OCI-LY3 (cell line): Measurements from ENCODE around the gene UBE2U.

Experiments
- H2AFZ ChIP-seq: fragments of 200-600, 300-600 bp; shearing (Covaris generic); 2 replicates; pipeline ENCODE4 v1.6.0; 2014; ENCODE audit warnings: antibody characterized with exemption, low read depth, low read length
- H3K27ac ChIP-seq: fragments of 200-600, 300-600 bp; sonication (generic); 2 replicates; pipeline ENCODE4 v1.5.1; 2014; ENCODE audit warnings: mild to moderate bottlenecking, low read length, moderate library complexity, mixed read lengths
- H3K27me3 ChIP-seq: fragments of 200-600, 300-600 bp; sonication (generic); 2 replicates; pipeline ENCODE4 v1.6.1; 2014; ENCODE audit warnings: low read depth, low read length, mixed read lengths
- H3K36me3 ChIP-seq: fragments of 200-600, 300-600 bp; sonication (generic); replicated peaks from 2 replicates; pipeline ENCODE3; 2014; ENCODE audit warnings: low read depth, low read length, mixed read lengths
- H3K4me1 ChIP-seq: fragments of 300-600, 200-600 bp; sonication (generic); 2 replicates; pipeline ENCODE4 v1.6.1; 2014; ENCODE audit warnings: low read length, mixed read lengths
- H3K4me2 ChIP-seq: fragments of 200-600, 300-600 bp; sonication (generic); 2 replicates; pipeline ENCODE4 v1.6.1; 2014; ENCODE audit warnings: low read length, mixed read lengths
- H3K4me3 ChIP-seq: fragments of 300-600, 200-600 bp; sonication (generic); 2 replicates; pipeline ENCODE4 v1.5.1; 2014; ENCODE audit warnings: antibody characterized with exemption, mild to moderate bottlenecking, low read length, moderate library complexity
- H3K79me2 ChIP-seq: fragments of 300-600, 200-600 bp; shearing (Covaris generic); 2 replicates; pipeline ENCODE4 v1.6.1; 2014; ENCODE audit warnings: mild to moderate bottlenecking, low read length, mixed read lengths
- H3K9ac ChIP-seq: fragments of 300-600, 200-600 bp; shearing (Covaris generic); 2 replicates; pipeline ENCODE4 v1.6.0; 2014; ENCODE audit warnings: mild to moderate bottlenecking, low read length, moderate library complexity
- H3K9me3 ChIP-seq: fragments of 200-600, 300-600 bp; shearing (Covaris generic); 2 replicates; pipeline ENCODE4 v1.6.1; 2014; ENCODE audit warnings: low read length, mixed read lengths; ENCODE audit not compliant: insufficient read depth
- H4K20me1 ChIP-seq: fragments of 200-600, 300-600 bp; sonication (generic); 2 replicates; pipeline ENCODE4 v1.6.1; 2016; ENCODE audit warnings: low read length, mixed read lengths; ENCODE audit not compliant: insufficient read depth
- EZH2phosphoT487 ChIP-seq: fragments of 200-600 bp; shearing (Covaris generic); IDR thresholded peaks from 2 replicates; pipeline ENCODE4 v1.6.1; 2018; ENCODE audit warnings: antibody characterized with exemption, mixed run types, low read depth
- TF ChIP-seq, protein P1 (sequence below): fragments of 200-600, 300-600 bp; sonication (generic); IDR thresholded peaks from 2 replicates; pipeline ENCODE4 v1.5.1; 2014; ENCODE audit warnings: antibody characterized with exemption, low read length, low read depth

The UBE2U gene

DNA sequence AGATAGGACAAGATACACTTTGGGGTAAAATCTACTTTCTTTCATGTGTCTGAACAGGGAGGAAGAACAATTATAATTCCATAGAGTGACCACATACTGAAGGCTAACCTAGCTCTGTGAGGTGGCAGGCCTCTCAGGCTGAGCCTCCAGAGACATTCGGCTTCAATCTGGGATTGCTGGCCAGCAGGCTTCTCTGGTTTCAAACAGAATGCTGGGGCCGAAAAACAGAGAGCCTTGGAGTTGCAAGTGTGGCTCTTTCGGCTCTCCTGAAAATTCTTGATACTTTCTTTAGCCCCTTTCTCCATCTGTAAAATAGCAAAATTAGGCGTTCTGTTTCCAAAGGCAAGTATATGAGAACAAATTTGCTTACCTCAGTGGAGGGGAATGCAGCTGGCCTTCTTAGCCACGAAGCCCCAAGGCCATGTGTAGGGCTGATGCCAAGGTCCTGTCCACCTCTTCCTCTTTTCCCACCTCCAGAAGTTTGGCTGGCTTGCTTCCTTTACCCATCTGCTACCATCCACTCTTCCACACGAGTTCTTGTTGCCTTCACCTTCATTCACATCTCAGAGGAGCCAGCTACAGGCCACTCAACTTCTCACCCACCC is 30.0 kb upstream of the UBE2U start:
- no peak overlapping the region for H3K9ac ChIP-seq

DNA sequence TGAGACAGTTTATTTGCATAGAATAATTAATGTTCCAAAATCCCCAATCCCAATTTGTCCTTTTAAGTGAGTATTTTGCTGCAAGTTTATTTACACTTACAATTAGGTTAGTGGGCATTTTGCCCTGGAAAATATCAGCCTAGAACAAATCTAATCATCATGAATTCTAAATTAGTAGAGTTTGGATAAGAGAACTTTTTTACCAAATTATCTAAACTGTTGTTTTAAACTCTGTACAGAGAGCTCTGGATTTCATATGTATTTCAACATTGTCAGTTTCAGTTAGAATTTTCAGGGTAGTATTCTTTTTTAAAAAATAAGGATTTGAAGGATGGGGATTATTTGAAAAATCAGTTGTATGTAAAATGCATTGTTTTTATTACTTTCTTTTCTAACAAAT is 27.8 kb upstream of the UBE2U start:
- Histone ChIP-seq H3K9ac (no peak overlapping the region), H3K4me1 (0 out of 2 replicates have a peak, but pooled peaks cover 4% of the 10 kb centered on the region), H3K79me2 (no peaks in the 10 kb centered on the region), H3K9me3 (no peaks in the 10 kb centered on the region), H3K36me3 (no peaks in the 10 kb centered on the region), H3K4me2 (no peak overlapping the region), H3K27ac (no peak overlapping the region), H3K27me3 (no peaks in the 10 kb centered on the region), H4K20me1 (no peaks in the 10 kb centered on the region), H2AFZ (no peak overlapping the region), H3K4me3 (no peak overlapping the region)
- TF ChIP-seq, protein P1, sequence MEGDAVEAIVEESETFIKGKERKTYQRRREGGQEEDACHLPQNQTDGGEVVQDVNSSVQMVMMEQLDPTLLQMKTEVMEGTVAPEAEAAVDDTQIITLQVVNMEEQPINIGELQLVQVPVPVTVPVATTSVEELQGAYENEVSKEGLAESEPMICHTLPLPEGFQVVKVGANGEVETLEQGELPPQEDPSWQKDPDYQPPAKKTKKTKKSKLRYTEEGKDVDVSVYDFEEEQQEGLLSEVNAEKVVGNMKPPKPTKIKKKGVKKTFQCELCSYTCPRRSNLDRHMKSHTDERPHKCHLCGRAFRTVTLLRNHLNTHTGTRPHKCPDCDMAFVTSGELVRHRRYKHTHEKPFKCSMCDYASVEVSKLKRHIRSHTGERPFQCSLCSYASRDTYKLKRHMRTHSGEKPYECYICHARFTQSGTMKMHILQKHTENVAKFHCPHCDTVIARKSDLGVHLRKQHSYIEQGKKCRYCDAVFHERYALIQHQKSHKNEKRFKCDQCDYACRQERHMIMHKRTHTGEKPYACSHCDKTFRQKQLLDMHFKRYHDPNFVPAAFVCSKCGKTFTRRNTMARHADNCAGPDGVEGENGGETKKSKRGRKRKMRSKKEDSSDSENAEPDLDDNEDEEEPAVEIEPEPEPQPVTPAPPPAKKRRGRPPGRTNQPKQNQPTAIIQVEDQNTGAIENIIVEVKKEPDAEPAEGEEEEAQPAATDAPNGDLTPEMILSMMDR: no peak
- TF ChIP-seq EZH2phosphoT487: no peak

More for the DNA sequence above, 30.0 kb upstream of the UBE2U start:
- Histone ChIP-seq H3K4me2 (no peak overlapping the region), H3K9me3 (no peaks in the 10 kb centered on the region), H3K36me3 (no peaks in the 10 kb centered on the region), H4K20me1 (no peaks in the 10 kb centered on the region), H2AFZ (no peak overlapping the region), H3K4me1 (0 out of 2 replicates have a peak, but pooled peaks cover 4% of the 10 kb centered on the region), H3K4me3 (no peak overlapping the region), H3K27ac (no peak overlapping the region), H3K79me2 (no peaks in the 10 kb centered on the region), H3K27me3 (no peaks in the 10 kb centered on the region)
- TF ChIP-seq, protein P1: no peak
- TF ChIP-seq EZH2phosphoT487: no peak

DNA sequence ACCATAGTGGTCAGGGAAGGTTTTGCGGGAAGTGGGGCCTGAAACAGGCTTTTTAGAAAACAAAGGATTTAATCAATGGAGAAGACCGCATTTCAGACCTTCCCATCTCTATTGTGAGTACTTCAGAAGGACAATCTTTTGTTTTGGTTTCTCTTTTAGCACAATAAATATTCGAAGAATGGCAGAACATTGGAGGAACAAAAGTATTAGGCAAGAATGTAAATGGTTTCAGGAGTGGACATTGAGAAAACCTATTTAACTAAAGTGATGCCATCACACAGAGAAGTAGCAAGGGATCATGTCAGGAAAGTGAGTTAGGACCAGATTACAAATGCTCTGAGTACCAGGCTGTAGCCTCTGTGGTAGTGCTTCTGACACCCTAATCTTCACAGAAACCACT is 26.8 kb upstream of the UBE2U start:
- Histone ChIP-seq H2AFZ (no peak overlapping the region), H3K4me3 (no peak overlapping the region), H3K79me2 (no peaks in the 10 kb centered on the region), H4K20me1 (no peaks in the 10 kb centered on the region), H3K4me2 (no peak overlapping the region), H3K27ac (no peak overlapping the region), H3K9ac (no peak overlapping the region), H3K9me3 (no peaks in the 10 kb centered on the region), H3K4me1 (0 out of 2 replicates have a peak, but pooled peaks cover 3% of the 10 kb centered on the region), H3K36me3 (no peaks in the 10 kb centered on the region), H3K27me3 (no peaks in the 10 kb centered on the region)
- no peak for TF ChIP-seq EZH2phosphoT487
- TF ChIP-seq, protein P1: no peak

DNA sequence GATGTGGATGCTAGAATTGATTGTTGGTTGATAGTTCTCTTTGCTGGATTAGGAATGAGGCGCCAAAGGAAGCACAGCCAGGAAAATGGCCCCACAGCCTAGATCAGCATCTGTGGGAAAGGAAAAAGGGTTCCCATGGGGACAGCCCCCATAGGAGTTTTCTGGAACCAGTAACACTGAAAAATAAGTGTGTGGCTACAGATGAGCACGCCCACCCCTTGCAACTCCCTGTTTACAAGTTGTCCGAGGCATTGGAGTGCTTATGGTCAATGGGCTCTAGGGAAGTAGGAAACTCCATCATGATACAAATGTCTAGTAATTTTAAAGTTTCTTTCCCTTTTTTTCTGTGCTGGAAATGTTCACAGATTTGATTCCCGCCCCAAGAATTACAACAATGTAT is 23.8 kb upstream of the UBE2U start:
- no peak overlapping the region for H3K4me2 ChIP-seq

More for the DNA sequence above, 23.8 kb upstream of the UBE2U start:
- Histone ChIP-seq H3K27me3 (no peaks in the 10 kb centered on the region), H4K20me1 (no peaks in the 10 kb centered on the region), H3K4me1 (no peaks in the 10 kb centered on the region), H3K36me3 (no peaks in the 10 kb centered on the region), H3K27ac (no peak overlapping the region), H3K79me2 (no peaks in the 10 kb centered on the region), H2AFZ (no peak overlapping the region), H3K9me3 (no peaks in the 10 kb centered on the region), H3K4me3 (no peak overlapping the region), H3K9ac (no peak overlapping the region)
- TF ChIP-seq EZH2phosphoT487: no peak
- TF ChIP-seq, protein P1: no peak
